ENCODE measurements around the gene TCL1A.
"Not testable (repeated sequence)": the region's sequence is repeated elsewhere in the genome, so short reads cannot be mapped to it uniquely, and the experiment has no call there.

TCL1A gene

DNA sequence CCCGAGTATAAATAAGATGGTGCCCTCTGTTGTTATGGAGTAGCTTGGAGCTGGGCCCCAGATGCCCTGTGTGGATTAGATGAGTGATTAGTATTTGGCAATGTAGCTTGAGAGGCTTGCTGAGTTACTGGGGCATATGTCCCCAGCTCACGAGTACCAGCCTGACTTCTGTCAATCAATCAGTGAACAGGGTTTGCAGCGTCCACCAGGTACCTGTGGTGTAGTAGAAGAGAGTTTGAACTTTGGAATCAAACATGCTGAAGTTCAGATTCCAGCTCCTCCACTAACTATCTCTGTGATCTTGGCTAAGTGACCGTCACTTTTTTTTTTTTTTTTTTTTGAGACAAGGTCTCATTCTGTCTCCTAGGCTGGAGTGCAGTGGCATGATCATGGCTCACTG is 39.3 kb downstream of the TCL1A start:
- no peak for DNase-seq

DNA sequence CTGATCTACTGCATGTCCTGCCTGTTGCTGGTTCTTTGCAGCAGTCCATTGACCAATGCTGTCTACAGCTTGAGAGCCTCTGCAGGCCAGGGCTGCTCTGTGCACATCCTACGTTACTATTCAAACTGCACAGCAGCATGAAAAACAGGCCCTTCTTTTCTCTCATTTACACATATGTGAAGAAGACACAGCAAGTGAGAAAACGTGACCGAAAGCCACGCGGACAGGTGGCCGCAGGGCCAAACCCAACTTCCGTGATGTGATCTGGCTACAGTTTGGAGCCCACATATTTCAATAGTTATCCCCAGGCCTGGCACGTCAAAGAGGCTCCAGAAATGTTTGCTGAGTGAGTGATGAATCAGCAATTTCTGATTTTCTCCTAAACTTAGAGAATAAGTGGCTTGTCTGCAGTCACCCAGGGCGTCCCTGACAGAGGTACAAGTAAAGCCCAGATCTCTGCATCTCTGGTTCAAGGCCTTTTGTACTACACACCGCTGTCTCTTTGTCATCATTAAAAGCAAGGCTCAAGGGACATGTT is 45.6 kb downstream of the TCL1A start:
- no peak for DNase-seq

DNA sequence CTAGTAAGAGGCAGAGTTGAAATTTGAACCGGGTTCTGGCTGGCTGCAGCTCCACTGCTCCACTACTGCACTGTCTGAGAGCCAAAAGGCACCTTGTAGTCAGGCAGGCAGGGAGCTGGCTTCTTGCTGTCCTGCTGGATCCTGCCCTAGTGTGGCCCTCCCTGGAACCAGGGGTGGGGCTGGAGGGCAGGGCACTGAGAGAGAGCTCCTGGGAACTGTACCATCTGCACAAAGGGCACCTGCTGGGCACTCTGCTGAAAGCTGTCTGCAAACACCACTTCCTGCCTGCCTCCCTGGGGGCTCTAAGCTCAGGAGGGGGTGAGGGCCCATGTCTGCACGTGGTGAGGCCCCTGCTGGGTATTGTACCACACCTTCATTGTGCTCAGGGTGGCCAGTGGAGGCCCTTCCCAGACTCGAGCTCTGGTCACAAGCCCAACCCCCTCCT is 46.7 kb downstream of the TCL1A start:
- DNase-seq = no peak

DNA sequence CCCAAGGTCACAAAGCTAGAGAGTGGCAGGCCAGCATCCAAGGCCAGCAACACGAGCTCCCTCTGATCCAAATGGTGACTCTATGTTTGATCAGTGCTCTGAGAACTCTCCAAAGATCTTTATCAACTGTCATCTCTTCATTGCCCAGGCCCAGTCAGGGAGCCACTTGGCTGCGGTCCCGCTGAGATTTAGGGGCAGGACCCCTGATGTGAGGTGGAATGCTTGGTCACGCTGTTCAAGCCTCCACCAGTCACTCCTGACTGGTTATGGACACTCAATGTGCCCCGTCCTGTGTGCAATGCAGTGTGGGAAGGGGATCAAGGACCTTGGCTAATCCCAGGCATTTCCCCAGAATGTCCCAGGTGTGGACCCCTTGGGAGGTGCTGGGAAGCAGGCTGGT is 47.5 kb downstream of the TCL1A start:
- DNase-seq = no peak

DNA sequence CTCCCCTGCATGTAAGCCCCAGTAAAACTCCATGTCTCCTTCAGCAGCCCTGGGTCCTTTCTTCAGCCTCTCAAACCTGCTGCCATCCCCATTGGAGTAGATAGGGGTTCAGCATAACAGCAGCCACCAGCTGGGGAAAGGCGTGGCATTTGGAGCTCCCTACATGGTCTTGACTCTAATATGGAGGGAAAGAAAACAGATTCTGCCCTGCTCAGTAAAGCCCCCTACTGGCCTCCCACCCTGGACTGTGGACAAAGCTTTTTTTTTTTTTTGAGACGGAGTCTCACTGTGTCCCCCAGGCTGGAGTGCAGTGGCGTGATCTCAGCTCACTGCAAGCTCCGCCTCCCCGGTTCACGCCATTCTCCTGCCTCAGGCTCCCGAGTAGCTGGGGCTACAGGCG is 48.4 kb downstream of the TCL1A start:
- not testable (repeated sequence) for DNase-seq

DNA sequence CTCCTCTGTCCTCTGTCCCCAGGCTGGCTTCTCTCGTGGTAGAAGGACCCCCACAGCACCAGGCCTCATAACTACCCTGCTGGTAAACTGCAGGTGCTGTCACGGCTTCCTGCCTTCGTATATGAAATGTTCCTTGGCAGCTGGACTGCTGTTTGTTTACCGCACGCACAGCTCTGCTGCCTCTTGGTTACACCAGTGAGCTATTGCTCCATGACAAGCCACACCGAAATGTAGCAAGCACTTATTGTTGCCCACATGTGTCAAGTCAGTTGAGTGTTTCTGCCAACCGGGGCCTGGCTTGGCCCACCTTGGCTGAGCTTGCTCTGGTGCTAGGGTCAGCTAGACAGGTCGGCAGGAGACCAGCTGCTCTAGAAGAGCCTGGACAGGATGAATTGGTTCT is 49.4 kb downstream of the TCL1A start:
- DNase-seq = no peak

DNA sequence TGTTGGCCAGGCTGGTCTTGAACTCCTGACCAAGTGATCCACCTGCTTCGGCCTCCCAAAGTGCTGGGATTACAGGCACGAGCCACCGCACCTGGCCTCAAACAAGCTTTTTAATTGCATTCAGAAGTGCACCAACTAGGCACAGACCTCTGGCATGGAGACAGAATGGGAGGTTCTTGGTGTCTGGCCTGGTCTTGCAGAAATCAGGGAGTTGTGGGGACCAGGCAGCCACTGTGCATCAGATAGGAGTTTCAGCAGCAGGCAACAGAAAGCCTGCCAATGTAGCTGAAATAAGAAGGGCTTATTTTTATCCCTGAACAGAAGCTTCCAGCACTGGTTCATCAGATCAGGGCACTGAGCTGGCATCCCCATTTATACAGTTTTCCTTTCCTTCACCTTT is 49.9 kb downstream of the TCL1A start:
- no peak for DNase-seq

DNA sequence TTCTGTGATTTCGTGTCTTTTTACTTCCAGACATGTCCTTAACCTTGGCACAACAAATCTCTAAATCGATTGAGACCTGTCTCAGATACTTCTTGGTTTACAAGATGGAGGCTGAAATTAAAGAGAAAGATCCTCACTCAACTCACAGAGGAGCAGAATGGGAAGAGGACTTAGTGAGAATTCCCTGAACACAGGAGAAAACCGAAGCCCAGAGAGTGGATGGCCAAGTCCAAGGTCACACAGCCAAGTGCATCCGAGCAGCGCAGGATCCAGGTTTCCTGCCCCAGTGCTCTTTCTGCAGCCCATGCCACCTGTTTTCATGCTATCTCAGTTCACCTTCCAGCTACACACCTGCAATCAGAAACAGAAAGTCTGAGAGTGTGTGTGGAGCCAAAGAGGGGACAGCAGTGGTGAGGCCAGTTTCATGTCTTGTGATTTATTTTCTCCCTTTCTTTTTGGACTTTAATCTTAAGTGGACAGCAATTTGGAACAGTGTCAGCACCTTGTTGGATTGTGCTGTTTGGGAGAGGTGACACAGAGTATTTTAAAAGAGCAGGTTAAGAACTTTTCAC is 50.6 kb downstream of the TCL1A start:
- no peak for DNase-seq

DNA sequence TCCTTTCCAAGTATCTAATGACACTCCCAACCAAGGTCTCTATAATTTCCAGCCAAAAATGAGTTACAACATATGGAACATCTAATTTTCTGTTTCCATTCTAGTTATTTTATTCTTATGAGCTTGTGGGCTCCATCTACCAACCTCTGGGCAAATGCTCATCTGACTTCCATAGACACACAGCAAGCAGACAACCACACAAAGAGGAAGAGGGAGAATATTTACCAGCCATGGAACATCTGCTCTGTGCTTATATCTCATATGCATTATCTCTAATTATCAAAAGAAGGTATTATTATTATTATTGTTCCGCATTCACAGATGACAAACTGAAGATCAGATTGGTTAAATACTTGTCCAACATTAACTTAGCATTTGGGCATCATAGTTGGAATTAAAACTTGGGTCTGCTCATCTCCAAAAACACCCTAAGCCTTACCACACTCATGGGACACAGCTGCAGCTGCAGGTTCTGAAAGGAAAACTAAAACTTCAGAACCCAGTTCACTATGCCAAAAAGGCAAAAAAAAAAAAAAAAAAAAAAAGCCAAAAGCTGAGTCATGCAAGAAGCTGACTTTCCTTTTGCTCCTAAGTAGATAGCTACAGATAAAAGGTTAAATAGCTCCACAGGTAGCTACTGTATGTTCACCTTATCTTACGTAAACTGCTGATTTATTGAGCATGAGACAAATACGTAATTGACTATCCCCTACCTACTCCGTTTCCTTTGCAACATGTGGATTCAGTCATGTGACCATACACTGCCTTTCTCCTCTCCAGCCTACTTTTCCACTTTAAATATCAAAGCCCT is 51.3 kb downstream of the TCL1A start:
- no peak for DNase-seq

DNA sequence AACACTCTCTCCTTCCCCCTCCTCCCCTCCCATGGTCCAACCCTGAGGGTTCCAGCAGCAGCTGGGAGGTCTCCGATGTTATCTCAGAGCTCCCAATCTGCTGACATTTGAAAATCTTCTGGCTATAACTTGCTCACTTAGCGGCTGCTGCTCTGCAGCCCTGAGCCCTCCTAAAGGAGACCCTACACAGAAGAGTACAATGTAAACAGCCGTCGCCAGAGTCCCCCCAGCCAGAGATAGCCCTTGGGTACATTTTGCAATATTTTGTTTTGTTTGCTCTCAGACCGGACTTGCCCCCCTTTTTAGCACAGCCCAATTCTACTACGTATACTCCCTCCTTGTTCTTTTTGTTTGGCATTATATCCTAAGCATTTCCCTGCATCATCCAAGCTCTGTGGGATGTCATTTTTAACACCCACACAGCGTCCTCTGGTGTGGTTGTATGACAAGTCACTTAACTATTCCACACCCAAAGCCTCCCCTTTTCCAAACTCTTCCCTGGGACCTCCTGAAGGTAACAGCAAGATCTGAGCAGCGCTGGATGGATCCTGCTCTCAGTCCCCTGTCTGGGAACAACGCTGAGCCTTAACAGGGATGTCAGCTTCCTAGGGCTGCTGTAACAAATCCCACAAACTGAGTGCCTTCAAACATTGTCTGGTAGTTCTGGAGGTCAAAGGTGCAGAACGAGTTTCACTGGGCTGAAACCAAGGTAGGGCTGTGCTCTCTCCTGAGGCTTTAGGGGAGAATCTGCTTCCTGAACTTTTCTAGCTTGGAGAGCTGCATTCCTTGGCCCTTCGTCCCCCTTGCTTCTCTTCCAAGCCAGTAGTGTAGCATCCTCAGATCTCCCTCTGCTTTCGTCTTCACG is 53.0 kb downstream of the TCL1A start:
- DNase-seq = no peak

DNA sequence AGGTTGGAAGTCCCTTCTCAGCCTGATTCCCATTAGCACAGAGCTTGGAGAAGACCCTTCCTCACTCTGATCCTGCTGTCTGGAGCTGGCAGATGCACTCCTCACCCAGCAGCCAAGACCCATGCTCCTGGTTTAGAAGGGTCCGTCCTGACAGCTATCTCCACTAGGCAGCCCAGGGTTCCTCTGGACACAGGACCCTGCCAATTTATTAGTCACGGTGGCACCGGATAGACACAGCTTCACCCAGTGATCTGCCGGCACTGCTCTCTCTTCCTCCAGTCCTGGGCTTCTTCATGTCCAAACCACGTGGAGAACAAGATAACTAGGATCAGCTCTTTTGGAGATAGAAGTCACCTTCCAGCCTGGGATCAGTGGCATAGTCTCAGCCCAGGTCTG is 53.9 kb downstream of the TCL1A start:
- no peak for DNase-seq

All from NCI-H2171 treated with DMSO at 0.1 percent for 48 hours (cell line).